ENCODE data around the gene TPST2.
A peak's percentile ranks its signal among the peaks of the same experiment; 100 is the strongest.
"Not testable (repeated sequence)": the region's sequence is repeated elsewhere in the genome, so short reads cannot be mapped to it uniquely, and the experiment has no call there.

TPST2 gene

DNA sequence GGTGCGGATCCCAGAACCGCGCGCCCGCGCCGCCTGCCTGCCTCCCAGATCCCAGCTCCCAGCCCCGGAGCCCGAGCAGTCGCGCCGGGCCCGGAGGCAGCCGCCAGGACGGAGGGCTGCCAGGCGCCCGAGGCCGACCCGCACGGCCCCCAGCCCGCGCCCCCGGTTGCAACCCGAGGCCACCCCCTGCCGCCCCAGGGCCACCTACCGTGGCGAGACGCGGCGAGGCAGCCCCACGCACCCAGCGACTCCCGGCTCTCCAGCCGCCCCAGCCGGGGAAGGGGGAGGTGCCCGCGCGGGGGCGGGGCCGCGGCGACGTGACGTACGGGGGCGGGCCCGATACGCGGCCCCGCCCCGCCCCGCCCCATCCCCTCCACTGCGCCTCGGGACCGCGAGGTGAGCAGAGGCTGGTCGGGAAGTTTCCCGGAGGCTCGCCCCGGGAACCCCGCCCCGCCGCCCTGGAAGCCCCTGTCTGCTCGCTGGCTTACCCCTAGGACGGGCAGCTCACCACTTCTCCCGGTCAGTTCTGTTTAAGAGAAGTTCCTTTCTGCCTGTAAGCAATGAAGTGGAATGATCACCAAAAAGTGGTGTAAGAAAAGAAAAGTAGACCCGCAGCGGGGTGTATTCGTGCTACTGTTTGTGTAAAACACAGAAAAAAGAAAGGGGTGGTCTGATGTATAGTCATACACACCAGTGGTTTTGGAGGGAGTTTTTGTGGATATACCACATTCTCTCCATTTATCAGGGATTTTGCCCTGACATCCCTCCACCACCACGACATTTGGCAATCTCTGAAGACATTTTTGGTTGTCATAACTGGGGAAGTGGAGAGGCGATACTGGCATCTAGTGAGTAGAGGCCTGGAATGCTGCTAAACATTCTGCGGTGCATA is at the start of gene TPST2:
TPST2 (minus strand) TSS at position 288 of the 892 bp plus-strand sequence. CDS start 48,502 bp downstream, outside the sequence.
- DNase-seq (ENCODE audit: low read depth): peak; percentile 19

- DNase-seq (ENCODE audit: low read depth): no peak
Measured at GRCh38 chr22:26636296-26636695, 46.4 kb upstream of the TPST2 start.

DNA sequence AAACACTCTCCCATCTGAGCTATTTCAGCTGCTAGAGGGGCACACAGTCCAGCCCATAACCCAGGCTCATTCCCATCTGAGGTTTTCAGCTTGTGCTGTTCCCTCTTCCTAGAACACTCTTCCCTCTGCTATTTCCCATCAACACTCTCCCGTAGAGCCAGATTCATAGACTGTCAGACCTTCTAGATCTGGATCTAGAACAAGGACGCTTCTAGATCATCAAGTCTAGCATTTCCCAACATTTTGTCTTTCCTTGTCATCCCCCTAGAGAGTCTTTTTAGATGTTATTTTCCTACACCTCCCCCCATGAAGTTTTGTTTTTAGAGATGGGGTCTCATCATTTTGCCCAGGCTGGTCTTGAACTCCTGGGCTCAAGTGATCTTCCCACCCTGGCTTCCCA is 45.2 kb upstream of the TPST2 start:
- DNase-seq (ENCODE audit: low read depth): no peak

- DNase-seq (ENCODE audit: low read depth): no peak
Measured at GRCh38 chr22:26634189-26634588, 44.3 kb upstream of the TPST2 start.

GRCh38 chr22:26632422-26633155 is 42.7 kb upstream of the TPST2 start:
- no peak for DNase-seq (ENCODE audit: low read depth)

DNA sequence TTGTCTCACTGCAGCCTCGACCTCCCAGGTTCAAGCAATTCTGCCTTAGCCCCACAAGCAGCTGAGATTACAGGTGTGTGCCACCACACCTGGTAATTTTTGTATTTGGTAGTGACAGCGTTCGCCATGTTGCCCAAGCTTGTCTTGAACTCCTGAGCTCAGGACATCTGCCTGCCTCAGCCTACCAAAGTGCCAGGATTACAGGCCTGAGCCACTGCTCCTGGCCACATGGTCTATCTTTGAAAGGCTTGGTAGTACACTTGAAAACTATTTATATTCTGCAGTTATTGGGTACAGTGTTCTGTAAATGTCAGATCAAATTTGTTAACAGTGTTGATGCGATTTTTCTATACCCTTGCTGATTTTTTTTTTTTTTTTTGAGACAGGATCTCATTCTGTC is 41.4 kb upstream of the TPST2 start:
- no peak for DNase-seq (ENCODE audit: low read depth)

- DNase-seq (ENCODE audit: low read depth): no peak
Measured at GRCh38 chr22:26629988-26630761, 40.2 kb upstream of the TPST2 start.

DNA sequence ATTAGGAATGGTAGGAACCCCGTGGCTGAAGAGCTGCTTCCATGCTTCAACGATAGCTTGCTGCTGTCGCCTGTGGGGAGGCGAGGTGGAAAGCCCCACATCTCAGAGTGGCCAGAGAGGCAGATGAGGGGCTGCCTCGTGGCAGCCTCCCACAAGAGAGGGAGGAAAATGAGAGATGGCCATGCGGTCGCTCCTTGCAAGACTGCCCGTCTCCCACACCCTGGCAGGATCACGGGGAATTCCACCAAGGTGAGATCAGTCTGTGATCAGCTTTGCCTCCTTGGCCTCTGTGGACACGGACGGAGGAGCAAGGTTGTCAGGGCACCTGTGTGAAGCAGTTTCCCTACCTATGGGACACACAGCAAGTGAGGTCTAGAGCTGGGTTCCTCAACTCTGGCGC is 34.9 kb upstream of the TPST2 start:
- DNase-seq (ENCODE audit: low read depth): no peak

DNA sequence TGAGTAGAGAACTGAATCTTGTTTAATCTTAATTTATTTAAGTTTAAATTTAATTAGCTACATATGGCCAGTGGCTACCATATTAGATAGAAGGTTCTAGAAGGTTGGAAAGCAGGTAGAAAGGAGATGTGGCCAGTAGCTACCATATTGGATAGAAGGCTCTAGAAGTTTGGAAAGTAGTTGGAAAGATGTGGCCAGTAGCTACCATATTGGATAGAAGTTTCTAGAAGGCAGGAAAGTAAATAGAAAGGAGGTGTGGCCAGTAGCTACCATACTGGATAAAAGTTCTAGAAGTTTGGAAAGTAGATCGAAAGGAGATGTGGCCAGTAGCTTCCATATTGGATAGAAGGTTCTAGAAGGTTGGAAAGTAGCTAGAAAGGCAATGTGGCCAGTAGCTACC is 34.1 kb upstream of the TPST2 start:
- DNase-seq (ENCODE audit: low read depth): no peak

DNA sequence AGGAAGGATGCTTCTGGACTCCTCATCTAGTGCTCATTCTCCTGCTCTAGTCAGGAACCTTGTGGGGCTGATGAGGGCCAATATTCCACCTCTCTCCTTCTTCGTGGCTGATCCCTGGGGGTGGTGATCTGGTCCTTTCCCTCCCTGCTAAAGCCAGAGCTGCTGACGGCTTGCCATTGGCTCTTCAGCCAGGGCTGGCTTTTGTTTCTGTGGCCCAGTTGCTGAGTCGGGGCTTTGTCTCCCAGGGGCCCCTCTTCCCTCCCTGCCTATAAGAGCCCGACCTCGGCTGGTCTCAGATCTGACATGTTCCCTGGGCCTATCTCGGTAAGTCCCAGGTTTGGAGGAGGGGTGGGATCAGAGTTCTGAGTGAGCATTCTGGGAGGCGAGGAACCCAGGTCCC is 31.7 kb upstream of the TPST2 start, which contains the start of gene CRYBA4:
CRYBA4 (plus strand) TSS at position 301 of the 400 bp plus-strand sequence. CDS start 634 bp downstream, outside the sequence.
- no peak for DNase-seq (ENCODE audit: low read depth)

DNA sequence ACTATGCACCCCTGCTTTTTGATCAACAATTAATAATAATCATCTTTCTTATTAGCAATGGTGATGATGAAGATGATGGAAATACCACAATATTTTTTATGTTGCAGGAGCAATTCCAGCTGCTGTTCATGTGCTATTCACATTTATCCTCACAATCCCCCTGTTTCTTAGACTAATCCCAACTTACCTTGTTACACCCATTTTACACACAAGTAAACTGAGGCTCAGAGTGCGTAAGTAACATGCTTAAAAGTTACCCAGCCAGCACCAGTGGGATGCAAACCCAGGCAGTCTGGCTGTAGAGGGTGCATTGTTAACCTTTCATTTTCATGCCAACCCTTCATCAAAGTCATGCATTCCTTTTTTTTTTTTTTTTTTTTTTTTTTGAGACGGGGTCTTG is 30.3 kb upstream of the TPST2 start:
- DNase-seq (ENCODE audit: low read depth): no peak

DNA sequence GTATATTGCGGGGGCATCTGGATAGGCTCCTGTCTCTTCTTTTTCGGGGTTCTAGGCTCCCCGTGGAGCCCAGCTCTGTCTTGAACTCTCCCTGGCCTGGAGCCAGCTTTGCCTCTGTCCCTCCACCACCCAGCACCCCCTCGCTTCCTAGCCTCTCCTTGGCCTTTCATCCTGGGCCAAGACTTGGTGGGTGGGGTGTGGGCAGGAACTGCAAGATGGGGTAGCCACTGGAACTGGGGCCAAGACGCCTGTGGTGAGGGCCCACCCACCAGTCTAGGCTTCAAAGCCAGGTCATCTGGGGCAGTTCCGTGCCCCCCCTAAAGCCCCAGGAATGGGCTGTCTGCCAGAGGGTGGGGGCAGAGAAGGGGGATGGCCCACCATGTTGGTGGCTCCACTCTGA is 29.6 kb upstream of the TPST2 start:
- DNase-seq (ENCODE audit: low read depth): no peak

- no peak for DNase-seq (ENCODE audit: low read depth)
Measured at GRCh38 chr22:26618455-26618854, 28.5 kb upstream of the TPST2 start.

DNA sequence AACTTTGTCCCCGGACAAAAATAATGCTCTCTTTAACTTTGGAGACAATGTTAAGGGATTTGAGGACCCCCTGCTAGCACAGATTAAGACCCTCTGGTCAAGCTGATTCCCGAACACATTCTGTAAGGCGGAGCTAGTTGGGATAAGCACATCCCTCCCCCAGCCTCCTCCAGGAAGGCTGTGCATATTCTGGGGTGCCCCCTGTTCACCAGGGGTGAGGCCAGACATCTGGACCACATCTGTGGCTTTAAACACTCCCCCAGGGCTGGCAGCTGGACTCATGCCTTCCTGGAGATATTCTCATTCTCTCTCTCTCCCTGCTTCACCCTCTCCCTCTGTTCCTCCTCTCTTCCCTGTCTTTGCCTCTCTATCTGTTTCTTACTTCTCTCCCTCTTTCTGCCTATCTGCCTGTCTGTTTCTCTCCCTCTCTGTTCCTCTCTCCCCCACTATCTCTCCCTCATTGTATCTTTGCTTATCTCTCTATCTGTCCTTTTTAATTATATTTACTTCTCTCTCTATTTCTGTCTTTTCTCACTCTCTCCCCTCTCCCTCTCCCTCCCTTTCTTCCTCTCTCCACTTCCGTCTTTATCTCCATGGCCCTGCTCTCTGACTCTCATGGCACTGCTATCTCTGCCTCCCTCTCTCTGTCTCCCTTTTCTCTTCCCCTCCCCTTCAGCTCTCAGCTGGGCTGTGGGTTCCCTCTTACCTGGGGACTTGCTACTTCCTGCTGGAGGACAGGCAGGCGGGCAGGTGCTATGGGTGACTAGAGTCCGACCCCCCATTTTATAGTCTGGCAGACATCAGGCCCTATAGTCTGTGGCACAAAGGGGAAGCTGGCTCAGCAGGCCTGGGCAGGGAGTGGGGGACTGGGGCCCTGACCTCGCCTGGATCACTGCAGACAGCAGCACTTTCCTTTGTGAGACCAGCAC is 27.6 kb upstream of the TPST2 start, which contains the start of gene CRYBB1:
CRYBB1 (minus strand) TSS at position 757 of the 929 bp plus-strand sequence. CDS start 1,708 bp downstream, outside the sequence.
- DNase-seq (ENCODE audit: low read depth): no peak

GRCh38 chr22:26616650-26617049 is 26.7 kb upstream of the TPST2 start:
- no peak for DNase-seq (ENCODE audit: low read depth)

DNA sequence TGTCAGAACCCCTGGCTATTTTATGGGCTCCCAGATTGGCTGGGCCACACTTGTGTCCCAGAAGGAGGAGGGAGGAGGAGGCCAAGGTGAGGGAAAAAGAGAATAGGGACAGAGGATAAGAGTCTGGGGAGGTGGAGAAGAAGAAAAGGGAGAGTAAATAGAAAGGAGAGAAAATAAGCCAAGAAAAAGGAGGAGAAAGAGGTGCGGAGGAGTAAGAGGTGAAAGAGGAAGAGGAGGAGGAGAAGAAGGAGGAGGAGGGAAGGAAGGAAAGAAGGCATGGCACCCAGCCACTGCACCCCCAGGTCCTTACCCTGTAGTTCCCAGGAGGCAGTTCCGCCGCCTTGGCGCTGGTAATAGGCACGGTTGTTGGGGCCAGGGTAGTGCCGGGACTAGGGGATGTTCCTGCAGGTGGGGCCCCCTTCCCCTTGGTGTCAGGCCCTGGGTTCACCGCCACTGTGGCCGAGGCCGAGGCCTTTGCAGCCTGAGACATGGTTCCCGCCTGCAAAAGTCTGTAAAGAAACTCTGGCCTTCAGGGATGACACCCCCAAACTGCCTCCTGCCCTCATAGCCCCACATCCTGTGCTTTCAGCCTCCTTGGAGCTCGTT is 26.0 kb upstream of the TPST2 start:
- DNase-seq (ENCODE audit: low read depth): no peak

DNA sequence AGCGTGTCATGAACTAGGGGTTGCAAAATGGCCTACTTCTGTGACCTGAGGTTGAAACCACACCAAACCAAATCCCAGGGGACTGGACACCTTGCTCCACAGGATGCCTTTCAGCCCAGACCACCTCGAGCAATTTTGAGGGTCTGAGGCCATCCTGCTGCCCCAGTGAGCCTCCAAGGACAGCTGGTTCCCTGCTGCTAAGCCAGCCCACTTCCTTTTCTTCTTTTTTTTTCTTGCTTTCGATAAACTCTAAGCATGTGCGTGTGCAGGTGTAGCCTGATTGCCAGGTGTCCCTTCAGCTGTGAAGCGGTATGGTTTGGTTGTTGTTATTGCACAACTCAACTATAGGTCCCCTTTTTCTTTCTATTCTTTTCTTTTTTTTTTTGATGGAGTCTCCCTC is 25.2 kb upstream of the TPST2 start:
- DNase-seq (ENCODE audit: low read depth): no peak

DNA sequence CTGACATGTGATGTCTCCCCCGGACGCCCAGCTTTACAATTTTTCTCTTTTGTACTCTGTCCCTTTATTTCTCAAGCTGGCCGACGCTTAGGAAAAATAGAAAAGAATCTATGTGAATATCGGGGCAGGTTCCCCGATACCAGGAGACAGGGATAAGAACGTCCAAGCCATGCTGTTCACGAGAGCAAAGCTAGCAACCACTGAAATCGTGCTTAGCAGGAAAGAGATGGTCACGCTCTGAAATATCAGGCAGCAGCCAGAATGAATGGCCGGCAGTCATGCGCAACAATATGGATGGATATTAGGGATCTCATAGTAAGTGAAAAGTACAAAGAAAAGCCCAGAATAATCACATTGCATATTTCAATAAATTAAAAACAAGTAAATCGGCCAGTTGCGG is 24.4 kb upstream of the TPST2 start:
- no peak for DNase-seq (ENCODE audit: low read depth)

DNA sequence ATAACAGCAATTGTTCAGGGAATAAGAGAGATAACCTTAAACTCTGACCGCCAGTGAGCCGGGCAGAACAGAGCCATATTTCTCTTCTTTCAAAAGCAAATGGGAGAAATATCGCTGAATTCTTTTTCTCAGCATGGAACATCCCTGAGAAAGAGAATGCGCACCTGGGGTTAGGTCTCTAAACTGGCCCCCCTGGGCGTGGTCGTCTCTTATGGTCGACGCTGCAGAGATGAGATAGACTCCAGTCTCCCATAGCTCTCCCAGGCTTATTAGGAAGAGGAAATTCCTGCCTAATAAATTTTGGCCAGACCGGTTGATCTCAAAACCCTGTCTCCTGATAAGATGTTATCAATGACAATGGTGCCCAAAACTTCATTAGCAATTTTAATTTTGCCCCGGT is 23.8 kb upstream of the TPST2 start:
- DNase-seq (ENCODE audit: low read depth): not testable (repeated sequence)

DNA sequence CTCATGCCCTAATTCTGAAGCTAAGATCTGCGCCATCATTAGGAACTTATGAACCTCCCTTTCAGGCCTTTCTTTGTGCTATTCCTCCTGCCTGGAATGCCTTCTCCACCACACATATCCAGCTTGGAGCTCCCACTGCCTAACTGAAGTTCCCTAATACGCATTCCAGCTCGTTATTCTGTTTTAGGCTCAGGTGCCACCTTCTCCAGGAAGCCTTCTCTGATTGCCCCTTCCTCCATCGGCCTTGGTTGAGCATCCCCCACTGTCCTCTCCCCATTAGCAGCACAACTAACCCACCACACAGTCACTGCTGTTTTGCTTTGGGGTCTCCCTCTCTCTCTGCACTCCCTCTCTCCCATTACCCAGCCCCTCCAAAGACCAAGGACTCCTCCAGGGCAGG is 22.7 kb upstream of the TPST2 start:
- no peak for DNase-seq (ENCODE audit: low read depth)

DNA sequence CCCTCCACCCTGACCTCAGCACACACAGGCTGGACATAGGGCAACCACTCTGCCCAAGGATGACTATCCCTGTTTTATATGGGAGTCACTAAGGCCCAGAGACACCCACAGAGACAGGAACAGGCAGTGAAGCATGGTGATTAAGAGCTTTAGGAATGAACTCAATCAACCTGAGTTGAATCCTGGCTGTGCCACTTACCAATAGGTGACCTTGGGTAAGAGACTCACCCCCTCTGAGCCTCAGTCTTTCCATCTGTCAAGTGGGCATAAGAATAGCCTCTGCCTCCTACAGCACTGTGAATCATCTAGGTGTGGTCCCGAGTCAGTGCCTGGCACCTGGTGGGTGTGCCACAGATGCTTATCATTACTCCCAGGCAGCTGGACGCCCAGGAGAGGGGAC is 21.1 kb upstream of the TPST2 start:
- no peak for DNase-seq (ENCODE audit: low read depth)

All from HS-27A (cell line).